GM13977 (cell line): Measurements from ENCODE around the gene GON4L.
A peak's percentile ranks its signal among the peaks of the same experiment; 100 is the strongest.

Source experiments
- DNase-seq: peaks from one replicate; pipeline ENCODE4 v3.0.0; 2012; ENCODE audit warnings: low spot score
- in situ Hi-C: fragments of 300-500 bp; cut with MboI; formaldehyde crosslinking; loops from one replicate; pipeline ENCODE4 v1.12.0; 2022; ENCODE audit warnings: low sequenced_read_pairs, low pct_unique_long_range_greater_than_20kb, mixed read lengths, inconsistent platforms; ENCODE audit not compliant: unreplicated experiment
- TF ChIP-seq, protein P1 (sequence below): IDR thresholded peaks from 2 replicates; pipeline ENCODE4 v1.5.1; 2012; ENCODE audit warnings: mild to moderate bottlenecking, control low read depth; ENCODE audit not compliant: insufficient read depth; ENCODE audit errors: extremely low read depth, missing control alignments

Gene GON4L

DNA sequence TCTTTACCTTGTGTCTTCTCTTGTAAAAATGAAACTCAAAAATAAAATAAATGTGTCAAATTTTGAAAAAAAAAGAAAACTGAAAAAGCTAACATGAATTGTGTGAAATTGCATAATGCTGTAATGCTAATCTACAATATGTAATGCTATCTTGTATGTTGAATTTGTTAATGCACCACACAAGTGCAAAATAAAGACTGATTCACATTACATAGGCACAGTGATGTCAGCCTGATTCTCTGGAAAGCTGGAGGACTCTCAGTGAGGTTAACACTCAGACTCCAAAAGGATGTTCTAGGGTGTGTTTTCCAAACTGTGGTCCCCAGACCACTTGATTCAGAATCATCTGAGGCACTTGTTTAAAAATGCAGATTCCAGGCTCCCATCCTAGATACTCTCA is 28.0 kb upstream of the GON4L start:
- in situ Hi-C loops, result no loop called here
- TF ChIP-seq, protein P1, sequence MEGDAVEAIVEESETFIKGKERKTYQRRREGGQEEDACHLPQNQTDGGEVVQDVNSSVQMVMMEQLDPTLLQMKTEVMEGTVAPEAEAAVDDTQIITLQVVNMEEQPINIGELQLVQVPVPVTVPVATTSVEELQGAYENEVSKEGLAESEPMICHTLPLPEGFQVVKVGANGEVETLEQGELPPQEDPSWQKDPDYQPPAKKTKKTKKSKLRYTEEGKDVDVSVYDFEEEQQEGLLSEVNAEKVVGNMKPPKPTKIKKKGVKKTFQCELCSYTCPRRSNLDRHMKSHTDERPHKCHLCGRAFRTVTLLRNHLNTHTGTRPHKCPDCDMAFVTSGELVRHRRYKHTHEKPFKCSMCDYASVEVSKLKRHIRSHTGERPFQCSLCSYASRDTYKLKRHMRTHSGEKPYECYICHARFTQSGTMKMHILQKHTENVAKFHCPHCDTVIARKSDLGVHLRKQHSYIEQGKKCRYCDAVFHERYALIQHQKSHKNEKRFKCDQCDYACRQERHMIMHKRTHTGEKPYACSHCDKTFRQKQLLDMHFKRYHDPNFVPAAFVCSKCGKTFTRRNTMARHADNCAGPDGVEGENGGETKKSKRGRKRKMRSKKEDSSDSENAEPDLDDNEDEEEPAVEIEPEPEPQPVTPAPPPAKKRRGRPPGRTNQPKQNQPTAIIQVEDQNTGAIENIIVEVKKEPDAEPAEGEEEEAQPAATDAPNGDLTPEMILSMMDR, result no peak
- no peak for DNase-seq

DNA sequence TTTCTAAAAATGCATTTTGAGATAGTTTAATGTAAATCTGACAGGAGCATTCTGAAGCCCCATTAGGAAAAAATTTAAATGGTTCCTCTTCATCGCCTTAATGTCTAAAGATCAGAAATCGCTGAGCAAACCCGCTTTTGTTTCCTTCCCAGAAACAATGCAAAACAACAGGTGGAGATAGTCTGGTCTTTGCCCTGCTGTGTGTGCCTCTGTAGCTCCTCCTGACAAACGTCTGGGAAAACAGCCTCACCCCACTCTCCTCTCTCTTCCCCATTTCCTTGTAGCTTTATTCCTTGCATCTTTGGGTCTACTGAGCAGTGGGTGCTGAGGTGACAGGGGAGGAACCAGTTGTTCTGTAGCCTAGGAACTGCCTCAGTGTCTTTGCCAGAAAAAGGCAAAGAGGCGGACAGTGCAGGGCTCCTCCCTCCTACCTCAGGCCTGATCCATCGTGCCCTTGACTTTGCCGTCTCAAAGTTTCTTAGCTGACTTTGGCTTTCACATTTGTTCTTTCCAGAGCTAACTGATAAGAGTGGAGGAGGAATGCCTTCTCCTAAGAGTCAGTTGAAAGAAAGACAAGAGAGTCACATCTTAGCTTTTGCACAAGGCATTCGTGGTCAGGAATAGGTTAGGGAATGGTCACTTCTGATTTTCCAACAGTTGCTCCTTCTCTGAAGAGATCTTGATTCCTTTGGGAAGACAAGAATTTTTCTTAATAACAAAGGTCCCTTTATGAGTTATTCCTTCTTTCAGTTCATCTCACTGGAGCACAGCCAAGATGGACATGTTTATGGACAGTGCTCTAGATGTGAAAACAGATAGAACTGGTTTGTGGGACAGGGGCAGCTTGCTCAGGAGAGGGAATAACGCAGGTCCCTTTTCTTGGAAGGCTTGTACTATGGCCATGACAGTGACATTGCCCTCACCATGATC is 27.3 kb upstream of the GON4L start:
- in situ Hi-C loops, result no loop called here
- DNase-seq, result no peak
- TF ChIP-seq, protein P1, result no peak

DNA sequence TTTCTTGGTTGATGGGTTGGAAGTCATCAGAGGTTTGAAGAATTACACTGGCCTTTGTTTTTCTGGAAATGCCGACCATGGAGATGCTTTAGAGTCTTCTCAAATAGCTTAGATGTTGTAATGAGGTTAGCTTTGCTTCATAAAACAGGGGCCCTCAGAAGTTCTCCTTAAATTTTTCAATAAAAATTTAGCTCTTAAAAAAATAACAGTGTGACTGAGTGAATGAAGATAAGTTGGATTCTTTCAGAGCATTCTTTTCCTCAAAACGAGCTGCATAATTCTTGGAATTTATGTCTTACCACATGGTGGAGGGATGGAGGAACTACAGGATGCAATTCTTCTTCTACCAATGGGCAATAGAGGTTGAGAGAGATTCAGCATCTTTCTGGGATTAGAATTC is 25.8 kb upstream of the GON4L start:
- no peak for DNase-seq
- in situ Hi-C loops, result no loop called here
- TF ChIP-seq, protein P1, result no peak

DNA sequence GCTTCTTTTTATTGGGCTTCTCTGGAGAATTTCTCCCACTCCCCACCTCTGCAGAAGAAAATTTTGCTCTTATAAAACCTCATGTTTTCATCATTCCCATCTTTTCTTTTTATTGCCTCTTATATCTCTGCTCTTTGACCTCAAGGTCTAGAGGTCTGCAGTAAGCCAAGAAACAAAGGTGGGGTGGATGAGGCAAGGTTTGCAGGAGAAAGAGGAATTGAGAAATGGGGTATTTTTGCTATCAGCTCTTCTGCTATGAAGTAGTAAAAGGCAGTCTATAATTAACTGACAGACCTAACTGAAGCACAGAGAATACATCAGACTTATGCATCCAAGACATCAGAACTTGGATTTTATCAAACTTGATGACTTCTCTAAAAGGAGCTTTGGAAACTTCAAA is 25.2 kb upstream of the GON4L start:
- peak; percentile 56 for DNase-seq
- in situ Hi-C loops, result no loop called here
- TF ChIP-seq, protein P1, result no peak

DNA sequence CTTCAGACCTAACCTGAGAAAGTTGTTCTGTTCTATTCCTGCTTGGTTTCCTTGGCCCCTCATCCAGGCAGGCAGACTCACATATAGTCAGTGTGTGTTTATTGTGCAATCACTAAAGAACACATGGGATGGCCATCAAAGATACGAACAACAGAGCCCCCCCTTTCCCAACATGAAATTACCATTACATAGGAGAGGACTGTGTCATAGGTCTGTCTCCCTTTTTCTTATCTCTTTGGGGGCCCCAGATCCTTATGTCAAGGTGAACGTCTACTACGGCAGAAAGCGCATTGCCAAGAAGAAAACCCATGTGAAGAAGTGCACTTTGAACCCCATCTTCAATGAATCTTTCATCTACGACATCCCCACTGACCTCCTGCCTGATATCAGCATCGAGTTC is 23.9 kb upstream of the GON4L start:
- in situ Hi-C loops, result no loop called here
- no peak for DNase-seq
- TF ChIP-seq, protein P1, result no peak

DNA sequence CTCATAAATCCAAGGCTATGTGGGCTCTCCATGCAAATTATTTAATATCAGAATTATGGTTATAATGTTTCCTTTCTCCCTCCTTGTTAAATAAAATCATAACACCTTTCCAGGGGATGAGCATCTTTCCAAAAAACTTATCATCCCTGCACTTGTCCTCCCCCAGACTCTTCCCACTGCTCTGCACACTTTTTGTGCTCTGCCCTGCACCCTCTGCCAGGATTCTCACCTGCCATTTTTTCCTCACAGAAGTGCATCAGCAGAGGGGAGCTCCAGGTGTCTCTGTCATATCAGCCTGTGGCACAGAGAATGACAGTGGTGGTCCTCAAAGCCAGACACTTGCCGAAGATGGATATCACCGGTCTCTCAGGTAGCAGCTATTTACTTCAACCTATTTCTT is 23.2 kb upstream of the GON4L start:
- TF ChIP-seq, protein P1, result no peak
- in situ Hi-C loops, result no loop called here
- DNase-seq, result no peak
